Lung (tissue), 12 donors: Measurements from ENCODE around the gene PTPRU. TPM values are rescaled to one million over a fixed set of nuclear protein-coding genes. Genes with fewer than 3 reads are reported as not detected.

Experiments
- ATAC-seq: fragments of 200-7000 bp; cut with Tn5 transposase; one replicate; pipeline ENCODE4 v1.9.1; 2020; ENCODE audit warnings: moderate number of reproducible peaks; ENCODE audit not compliant: insufficient read depth, low FRiP score
- DNase-seq, 3 donors: peaks; one replicate each; pipeline ENCODE4 v3.0.0-alpha.2; 2013 to 2017
- H3K27ac ChIP-seq, 2 donors: one replicate each; pipeline ENCODE4 v1.5.1; 2013; ENCODE audit warnings: mild to moderate bottlenecking in 2 of 2, moderate library complexity in 2 of 2, control low read depth in 1 of 2, inconsistent platforms in 1 of 2, low read depth in 1 of 2, low read length in 1 of 2
- H3K27me3 ChIP-seq, 3 donors: one replicate each; pipeline ENCODE4 v1.5.1; 2013; ENCODE audit warnings: low read length in 2 of 3; ENCODE audit not compliant: control insufficient read depth in 3 of 3, insufficient read depth in 3 of 3
- H3K36me3 ChIP-seq, 4 donors: one replicate each; pipeline ENCODE4 v1.5.1; 2013; ENCODE audit warnings: low read length in 4 of 4, mild to moderate bottlenecking in 1 of 4, moderate library complexity in 1 of 4; ENCODE audit not compliant: control insufficient read depth in 4 of 4, insufficient read depth in 4 of 4
- H3K4me1 ChIP-seq, 5 donors: one replicate each; pipeline ENCODE4 v1.5.1; 2013; ENCODE audit warnings: low read length in 5 of 5, mild to moderate bottlenecking in 2 of 5, moderate library complexity in 1 of 5; ENCODE audit not compliant: control insufficient read depth in 5 of 5, insufficient read depth in 5 of 5
- H3K4me3 ChIP-seq: one replicate; pipeline ENCODE4 v1.5.1; 2013; ENCODE audit warnings: mild to moderate bottlenecking, control low read depth, moderate library complexity
- H3K9ac ChIP-seq, 2 donors: one replicate each; pipeline ENCODE4 v1.5.1; 2013; ENCODE audit warnings: low read length in 2 of 2, control low read depth in 1 of 2; ENCODE audit not compliant: insufficient read depth in 1 of 2
- H3K9me3 ChIP-seq, 4 donors: one replicate each; pipeline ENCODE4 v1.5.1; 2013; ENCODE audit warnings: low read length in 3 of 4, mild to moderate bottlenecking in 1 of 4, moderate library complexity in 1 of 4; ENCODE audit not compliant: control insufficient read depth in 4 of 4, insufficient read depth in 3 of 4
- CTCF ChIP-seq: IDR thresholded peaks from 2 replicates; pipeline ENCODE4 v1.5.1; 2012; ENCODE audit warnings: mild to moderate bottlenecking; ENCODE audit errors: control extremely low read depth, extremely low read depth
- WGBS, 2 donors: extraction: QIAGEN DNeasy Blood & Tissue Kit; methylation state at CpG; one replicate each; pipeline ENCODE4 v1.1.7; 2013; 5-methylcytosine and 5-hydroxymethylcytosine counted together
- polyA plus RNA-seq, 2 donors: library from polyadenylated mRNA; stranded (reverse); fragments of 200-250 nt; gene quantifications; one replicate each; pipeline ENCODE4 v1.2.1, GENCODE V29; 2013
- total RNA-seq, 2 donors: library from RNA; depleted of rRNA in 1 of 2; stranded (reverse); fragments of >200 nt in 1 of 2; gene quantifications; one replicate each; pipeline ENCODE4 v1.2.1, GENCODE V29; 2014 to 2021
- donor health status: control.
- donor health status: control.
- donor health status: Bipolar disorder and iron deficiency.
- donor health status: healthy.
- donor health status: DM: yes; HTN: yes; CAD: no.

PTPRU gene
- total and polyA plus RNA-seq, 4 donors = 22.6 to 55.3 (median 32.9) TPM

GRCh38 chr1:29309075-29309474, 72.8 kb downstream of the PTPRU start:
- Histone ChIP-seq H3K9me3 (no peaks in the 10 kb centered on the region), H3K4me3 (no peak overlapping the region), H3K4me1 (no peaks in the 10 kb centered on the region), H3K27ac (no peak overlapping the region), H3K27me3 (no peaks in the 10 kb centered on the region), H3K36me3 (peaks cover 0 to 15% (median 1%) of the 10 kb centered on the region in 4 donors), H3K9ac (no peak overlapping the region)
- no peak for TF ChIP-seq CTCF
- 82 to 85% methylated on average over 6 of the region's 6 CpGs for WGBS, 2 donors
- ATAC-seq (no peak), DNase-seq (no peak)

GRCh38 chr1:29309621-29310020, 73.3 kb downstream of the PTPRU start:
- Histone ChIP-seq H3K4me3 (no peak overlapping the region), H3K27me3 (no peaks in the 10 kb centered on the region), H3K9ac (no peak overlapping the region), H3K36me3 (peaks cover 0 to 14% (median 0%) of the 10 kb centered on the region in 4 donors), H3K9me3 (no peaks in the 10 kb centered on the region), H3K4me1 (no peaks in the 10 kb centered on the region), H3K27ac (no peak overlapping the region)
- 95 to 97% methylated on average over 5 of the region's 5 CpGs for WGBS, 2 donors
- ATAC-seq = no peak
- TF ChIP-seq CTCF = no peak
- no peak for DNase-seq

GRCh38 chr1:29310616-29311180, 74.4 kb downstream of the PTPRU start:
- DNase-seq (no peak), ATAC-seq (no peak)
- Histone ChIP-seq H3K36me3 (peaks cover 0 to 14% (median 0%) of the 10 kb centered on the region in 4 donors), H3K9me3 (no peaks in the 10 kb centered on the region), H3K4me1 (no peaks in the 10 kb centered on the region), H3K4me3 (no peak overlapping the region), H3K27me3 (no peaks in the 10 kb centered on the region), H3K9ac (no peak overlapping the region), H3K27ac (no peak overlapping the region)
- WGBS, 2 donors = 88% methylated on average over 9 of the region's 9 CpGs
- no peak for TF ChIP-seq CTCF
